Superior temporal gyrus (tissue), 1 donor: ENCODE measurements around the gene SDCCAG8.
"Not testable (repeated sequence)": the region's sequence is repeated elsewhere in the genome, so short reads cannot be mapped to it uniquely, and the experiment has no call there.

Experiments used
- DNase-seq: peaks from one replicate; pipeline ENCODE4 v3.0.0-alpha.2; 2016; ENCODE audit errors: extremely low spot score

SDCCAG8 gene

DNA sequence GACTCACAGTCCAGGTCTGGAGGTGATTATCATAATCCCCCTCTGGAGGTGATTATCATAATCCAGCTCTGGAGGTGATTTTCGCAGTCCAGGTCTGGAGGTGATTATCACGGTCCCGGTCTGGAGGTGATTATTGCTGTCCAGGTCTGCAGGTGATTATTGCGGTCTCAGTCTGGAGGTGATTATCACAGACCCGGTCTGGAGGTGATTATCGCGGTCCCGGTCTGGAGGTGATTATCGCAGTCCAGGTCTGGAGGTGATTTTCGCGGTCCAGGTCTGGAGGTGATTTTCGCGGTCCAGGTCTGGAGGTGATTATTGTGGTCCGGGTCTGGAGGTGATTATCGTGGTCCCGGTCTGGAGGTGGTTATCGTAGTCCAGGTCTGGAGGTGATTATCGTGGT, 76.6 kb downstream of the SDCCAG8 start:
- DNase-seq, result no peak

DNA sequence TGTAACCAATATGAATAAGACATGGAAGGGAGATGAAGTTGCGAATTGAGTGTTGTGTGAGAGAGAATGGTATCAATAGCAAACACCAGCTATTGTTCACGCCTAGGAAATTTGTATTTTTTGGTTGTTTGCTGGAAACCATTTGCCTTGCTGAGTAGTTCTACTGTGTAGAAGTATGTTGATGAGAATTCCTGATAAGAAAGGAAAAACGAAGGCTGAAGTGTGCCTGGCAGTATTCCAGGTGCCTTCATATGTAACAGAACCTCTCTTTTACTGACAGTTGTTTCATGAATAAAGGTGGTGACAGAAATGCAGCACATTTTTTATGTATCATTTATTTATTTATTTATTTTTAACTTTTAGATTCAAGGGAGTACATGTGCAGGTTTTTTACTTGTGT, 79.5 kb downstream of the SDCCAG8 start:
- DNase-seq, result no peak

DNA sequence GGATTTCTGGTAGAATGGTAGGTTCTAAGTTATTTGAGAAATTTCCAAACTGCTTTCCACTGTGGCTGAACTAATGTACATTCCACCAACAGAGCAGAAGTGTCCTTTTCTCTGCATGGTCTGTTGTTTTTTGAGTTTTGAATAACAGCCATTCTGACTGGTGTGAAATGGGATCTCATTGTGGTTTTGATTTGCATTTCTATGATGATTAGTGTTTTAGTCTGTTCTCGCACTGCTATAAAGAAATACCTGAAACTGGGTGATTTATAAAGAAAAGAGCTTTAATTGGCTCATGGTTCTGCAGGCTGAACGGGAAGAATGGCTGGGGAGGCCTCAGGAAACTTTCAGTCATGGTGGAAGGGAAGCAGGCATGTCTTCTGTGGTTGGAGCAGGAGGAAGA, 80.3 kb downstream of the SDCCAG8 start:
- DNase-seq, result no peak

DNA sequence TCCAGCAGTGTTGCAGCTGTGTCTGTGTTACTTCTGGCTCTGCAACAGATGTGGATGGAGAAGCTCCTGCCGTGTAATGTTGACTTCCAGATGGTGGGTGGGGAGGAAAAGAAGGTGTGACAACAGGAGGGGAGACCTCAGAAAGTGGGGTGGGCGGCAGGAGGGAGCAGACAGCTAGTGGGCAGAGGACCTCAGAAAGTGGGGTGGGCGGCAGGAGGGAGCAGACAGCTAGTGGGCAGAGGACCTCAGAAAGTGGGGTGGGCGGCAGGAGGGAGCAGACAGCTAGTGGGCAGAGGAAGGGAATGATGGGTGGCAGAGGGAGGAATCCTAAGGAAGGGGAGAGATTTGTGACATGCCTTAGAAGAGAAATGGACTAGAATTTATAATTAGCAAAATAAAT, 83.0 kb downstream of the SDCCAG8 start:
- not testable (repeated sequence) for DNase-seq

DNA sequence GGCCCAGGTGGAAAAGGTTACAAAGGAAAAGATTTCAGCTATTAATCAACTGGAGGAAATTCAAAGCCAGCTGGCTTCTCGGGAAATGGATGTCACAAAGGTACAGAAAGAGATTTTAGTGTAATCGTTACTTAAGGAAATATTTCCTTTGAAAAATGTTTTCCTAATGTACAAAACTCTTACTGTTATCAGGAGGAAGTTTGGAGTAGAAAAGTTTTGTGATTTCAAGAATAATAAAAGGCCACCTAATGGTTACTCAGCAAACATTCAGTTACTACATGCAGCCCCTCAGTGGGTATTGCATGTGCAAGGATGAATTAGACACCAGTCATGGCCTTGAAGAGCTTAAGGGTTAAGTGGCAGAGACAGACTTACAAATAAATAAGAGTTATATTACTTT, 85.2 kb downstream of the SDCCAG8 start:
- no peak for DNase-seq

DNA sequence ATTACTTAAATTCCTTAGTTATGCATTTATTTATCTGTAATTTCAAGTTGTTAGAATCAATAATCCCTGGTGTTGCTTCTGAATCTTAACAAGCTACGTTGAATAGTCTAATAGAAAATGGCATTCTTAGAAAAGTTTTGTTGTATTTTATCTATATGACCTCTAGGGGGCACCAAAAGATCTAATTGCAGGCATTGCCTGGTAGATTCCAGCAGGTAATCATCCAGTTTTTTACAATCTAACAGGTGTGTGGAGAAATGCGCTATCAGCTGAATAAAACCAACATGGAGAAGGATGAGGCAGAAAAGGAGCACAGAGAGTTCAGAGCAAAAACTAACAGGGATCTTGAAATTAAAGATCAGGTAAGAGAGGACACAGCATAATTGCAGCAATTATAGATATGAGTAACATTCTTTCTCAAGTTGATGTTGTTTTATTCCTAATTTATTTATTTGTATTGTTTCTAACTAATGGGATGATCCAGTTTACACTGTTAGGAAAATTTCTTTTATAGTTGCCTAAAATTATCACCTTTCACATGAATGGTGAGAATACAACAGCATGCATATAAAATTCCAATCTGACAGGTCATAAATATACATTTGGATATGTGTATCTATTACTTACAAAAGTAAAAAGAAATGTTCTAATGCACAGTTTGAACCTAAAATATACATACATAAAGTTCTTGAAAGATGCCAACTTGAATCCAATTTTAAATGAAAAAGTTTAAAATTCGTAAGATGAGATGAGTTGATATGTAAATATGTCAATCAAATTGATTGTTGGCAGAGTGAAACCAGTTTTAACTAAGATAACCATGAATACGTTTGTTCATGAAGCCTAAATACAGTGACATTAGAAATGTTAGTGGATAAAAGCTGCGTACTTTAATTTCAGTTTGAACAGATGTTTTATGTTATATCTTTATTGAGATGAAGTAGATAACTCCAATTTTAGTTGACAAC, 88.4 kb downstream of the SDCCAG8 start:
- DNase-seq, result peak; percentile 95

DNA sequence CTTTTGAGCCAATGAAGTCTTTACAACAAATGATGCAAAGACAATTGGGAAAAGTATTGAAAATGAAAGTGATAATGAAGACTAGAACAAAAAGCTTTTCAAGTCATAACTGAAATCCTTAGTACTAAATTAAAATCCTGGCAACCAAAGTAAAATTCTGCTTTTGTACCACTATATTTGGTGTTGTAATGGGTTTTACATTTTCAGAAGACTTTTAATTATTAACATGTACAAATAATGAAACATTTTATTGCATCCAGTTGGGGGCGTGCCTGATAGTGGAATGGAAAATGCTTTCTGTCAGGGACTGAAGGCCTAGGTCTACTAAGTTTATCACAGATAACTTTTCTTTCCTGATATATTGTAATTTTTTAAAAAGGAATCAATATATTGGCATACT, 89.4 kb downstream of the SDCCAG8 start:
- DNase-seq, result peak; percentile 82

DNA sequence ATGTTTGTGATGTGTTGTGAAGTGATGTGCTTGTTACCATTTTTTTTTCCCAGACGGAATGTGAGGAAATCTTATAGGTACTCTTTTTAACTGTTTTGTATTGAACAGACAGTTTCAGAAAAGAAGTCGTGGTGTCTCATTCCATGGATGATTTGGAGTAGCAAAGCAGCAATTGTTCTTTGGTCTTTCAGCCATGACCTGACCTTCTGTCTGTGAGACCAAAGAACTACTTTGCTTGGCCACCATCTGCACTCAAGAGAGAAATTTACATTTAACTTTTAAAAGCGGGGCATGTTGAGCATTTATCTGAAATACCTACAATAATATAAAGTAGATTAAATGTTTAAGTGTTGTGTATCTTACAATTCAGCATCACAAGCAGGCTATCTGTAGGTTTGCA, 90.2 kb downstream of the SDCCAG8 start:
- DNase-seq, result no peak

DNA sequence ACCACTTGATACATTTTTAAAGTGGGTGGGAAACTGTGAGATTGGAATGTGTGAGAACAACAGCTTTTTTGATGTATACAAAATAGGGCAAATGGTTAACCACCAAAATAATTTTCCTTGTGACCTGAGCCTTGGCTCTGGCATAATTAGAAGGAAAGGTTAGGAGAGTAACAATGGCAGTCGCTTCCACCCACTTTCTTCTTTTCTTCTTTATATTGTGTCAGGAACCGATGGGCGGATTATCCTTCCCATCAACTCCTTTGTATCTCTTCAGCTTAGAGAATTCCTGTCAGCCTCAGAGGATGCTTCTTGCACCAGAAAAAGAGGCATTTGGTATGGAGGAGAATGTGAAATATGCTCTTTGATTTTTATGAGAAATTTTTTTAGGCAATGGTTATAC, 90.6 kb downstream of the SDCCAG8 start:
- DNase-seq, result no peak

DNA sequence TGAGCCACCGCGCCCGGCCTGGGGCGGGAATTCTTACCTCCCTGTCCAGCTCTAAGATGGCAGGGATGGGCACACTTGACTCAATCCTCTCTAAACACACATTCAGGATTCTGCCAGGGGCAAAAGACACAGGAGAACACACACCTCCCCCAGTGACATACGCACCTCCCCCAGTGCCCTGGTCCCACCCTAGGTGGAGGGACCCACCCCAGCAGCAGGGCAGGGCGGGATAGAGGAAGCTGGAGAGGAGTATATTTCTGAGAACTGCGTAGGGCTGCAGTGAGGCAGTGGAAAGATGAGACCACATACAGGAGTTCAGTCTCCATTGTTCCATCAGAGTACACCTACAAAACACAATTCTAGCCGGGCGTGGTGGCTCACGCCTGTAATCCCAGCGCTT, 92.5 kb downstream of the SDCCAG8 start:
- no peak for DNase-seq

DNA sequence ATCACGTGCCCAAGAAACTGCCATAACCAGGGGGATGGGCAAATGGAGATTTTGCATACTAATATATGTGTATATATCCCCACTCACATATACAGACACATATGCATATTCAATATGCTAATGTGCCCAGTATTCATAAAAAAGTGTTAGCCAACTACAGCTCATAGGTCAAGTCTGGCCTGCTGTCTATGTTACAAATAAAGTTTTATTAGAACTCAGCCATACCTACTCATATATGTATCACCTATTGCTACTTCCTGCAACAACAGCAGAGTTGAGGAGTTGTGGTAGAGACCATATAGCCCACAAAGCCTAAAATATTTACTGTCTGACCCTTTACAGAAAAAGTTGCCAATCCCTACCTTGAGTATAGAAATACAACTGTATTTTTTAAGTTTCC, 93.3 kb downstream of the SDCCAG8 start:
- no peak for DNase-seq

DNA sequence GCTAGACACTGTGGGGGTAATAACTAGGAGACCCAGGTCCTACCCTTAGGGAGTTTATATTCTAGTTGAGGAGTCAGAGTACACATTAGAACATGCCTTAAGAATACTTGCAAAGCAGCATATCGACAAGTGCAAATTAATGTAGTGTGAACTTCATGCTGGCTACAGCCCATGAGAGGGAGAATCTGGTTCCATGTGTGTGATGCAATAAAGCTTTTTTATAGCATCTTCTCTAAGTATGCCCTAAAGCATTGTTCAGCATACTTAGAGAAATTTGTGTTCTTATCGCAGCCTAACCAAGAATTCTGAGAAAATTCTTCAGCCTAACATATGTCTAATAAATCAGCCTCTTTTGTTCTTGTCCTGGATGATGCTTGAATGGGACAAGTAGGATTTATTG, 95.5 kb downstream of the SDCCAG8 start:
- no peak for DNase-seq

DNA sequence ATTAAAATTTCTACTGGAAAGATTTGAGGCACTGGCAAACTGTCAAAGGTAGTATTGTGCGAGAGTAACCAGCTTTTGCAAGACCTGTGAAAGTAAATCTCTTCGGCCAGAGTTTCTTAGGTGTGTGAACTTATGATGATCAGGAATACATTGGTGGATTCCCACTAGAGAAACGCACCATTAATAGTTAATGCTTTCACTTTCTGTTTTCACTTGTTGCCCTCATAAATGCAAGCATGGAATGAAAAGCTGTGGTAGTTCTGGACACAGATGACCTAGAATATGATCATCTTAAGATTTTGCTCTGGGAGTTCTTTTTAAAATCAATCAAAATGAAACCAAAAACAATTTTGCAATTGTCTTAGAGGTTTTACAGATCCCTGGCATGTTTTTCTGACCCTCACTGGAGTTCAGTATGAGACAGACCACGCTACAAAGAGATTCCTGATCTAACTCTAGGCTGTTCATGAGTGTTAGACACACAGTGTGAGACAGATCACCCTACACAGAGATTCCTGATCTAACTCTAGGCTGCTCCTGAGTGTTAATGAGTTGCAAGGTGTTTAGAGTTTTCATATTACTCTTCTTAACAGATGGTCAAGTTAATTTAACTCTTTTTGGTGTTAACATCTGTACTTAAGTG, 98.8 kb downstream of the SDCCAG8 start:
- peak; percentile 58 for DNase-seq

DNA sequence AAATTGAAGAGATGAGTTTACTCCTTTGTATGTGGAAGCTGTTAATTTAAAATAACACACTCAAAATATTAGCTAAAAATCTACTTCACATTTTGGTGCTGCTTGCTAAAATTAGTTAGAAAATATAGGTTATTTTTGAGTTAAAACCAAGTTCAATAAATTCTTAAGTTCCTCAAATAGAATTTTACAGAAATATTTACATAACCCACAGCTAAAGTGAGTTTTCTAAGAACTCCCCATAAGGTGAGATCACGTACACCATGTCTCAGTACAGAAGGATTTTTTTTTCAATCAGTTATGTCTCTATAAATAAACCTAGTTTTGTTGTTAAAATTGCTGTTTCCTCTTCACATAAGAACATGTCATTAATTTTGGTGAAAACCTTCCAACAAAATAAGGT, 108.0 kb downstream of the SDCCAG8 start:
- no peak for DNase-seq

DNA sequence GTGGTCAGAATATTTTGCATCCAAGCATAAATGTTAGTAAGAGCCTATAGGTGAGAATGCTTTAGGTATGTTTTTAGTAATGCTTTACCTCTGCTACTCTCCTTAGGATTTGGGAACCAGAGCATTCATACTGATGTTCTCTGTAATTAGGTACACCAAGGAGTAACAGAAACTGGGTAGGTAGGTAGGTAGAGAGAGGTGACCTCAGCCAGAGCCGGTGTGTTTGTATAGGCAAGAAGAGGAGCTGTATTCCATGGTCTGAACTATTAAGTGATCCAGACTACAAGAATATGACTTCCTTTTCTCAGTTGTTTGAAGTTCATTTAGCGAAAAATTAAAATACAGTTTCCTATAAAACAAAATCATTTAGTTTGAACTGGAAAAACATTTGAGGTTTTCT, 108.5 kb downstream of the SDCCAG8 start:
- DNase-seq, result no peak

DNA sequence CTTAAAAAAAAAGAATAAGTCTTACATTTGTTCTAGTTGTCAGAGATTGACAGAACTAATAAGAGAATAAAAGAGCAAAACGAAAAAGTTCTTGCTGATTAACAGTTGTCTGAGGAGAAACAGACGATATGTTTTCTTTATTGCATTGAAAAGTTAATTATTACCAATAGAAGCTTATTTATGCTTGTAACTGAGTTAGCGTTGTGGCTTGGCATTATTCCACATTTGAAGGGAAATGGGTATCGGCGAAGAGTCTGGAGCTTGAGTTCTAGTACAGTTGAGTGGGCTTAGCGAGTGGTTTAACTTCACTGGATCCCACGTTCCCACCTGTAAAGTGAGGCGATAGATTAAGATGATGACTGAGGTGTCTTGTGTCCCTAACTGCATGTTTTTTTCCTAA, 109.0 kb downstream of the SDCCAG8 start:
- no peak for DNase-seq

DNA sequence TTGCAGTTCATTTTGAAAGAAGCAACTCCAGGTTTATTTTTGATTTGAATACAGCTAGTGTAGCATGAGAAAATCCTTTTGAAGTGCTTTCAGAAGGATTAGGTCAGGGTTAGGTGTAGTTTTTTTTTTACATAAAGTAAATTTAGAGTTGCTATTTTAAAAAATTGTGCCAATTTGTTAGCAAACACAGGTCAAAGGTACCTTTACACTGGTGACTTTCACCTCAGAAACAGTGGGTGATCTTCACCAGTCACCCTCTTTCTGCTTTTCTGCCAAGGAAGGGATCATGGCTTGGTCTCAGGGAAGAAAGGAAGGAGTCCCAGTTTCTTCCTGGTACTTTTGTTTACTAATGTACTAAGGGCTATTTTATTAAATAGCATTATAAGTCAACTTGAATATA, 111.5 kb downstream of the SDCCAG8 start:
- no peak for DNase-seq

DNA sequence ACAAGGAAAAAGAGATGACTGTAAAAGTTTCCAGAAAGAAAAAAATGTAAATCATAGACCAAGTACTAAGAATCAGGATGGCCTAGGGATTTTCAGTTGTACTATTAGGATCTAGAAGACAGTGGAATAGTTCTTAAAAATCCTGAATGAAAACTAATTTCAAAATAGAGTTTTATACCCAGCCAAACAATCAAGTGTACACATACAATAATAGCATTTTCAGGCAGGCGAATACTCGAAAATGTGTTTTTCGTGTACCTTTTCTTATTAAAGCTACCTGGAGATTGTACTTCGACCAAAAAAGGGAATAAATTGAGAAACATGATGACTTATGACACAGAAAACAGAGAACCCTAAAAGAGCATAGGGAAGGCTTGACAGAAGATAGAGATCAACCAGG, 118.6 kb downstream of the SDCCAG8 start:
- DNase-seq, result no peak

DNA sequence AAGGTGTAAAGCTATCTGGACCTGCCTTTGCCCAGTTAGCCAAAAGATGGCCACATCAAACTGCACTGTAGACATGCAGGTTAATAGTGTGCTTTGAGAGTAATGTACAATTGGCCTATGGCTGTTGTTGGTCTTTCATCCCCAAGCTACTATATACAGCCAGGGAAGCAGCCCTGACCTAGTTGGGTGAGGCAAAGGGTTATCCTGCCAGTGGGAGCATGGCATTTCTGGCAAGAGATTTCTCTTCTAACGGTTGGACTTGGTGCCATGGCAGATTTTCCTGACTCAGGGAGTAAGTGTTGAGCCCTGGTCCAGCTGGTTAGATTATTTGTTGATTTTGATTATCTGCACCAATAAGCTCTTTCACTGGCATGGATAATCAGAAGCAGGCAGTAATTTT, 119.8 kb downstream of the SDCCAG8 start:
- no peak for DNase-seq

DNA sequence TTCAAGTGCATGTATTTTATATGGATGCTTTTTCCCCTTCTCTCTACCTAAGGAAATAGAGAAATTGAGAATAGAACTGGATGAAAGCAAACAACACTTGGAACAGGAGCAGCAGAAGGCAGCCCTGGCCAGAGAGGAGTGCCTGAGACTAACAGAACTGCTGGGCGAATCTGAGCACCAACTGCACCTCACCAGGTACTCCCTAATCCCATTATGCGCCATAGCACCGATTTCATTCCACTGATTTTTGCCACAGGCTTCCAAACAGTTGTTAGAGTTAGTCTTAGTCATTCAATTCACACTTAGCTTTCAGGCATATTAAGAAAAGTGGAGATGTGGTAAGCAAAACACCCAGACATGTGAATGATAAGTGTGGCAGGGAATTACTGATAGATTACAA, 122.8 kb downstream of the SDCCAG8 start:
- DNase-seq, result no peak

DNA sequence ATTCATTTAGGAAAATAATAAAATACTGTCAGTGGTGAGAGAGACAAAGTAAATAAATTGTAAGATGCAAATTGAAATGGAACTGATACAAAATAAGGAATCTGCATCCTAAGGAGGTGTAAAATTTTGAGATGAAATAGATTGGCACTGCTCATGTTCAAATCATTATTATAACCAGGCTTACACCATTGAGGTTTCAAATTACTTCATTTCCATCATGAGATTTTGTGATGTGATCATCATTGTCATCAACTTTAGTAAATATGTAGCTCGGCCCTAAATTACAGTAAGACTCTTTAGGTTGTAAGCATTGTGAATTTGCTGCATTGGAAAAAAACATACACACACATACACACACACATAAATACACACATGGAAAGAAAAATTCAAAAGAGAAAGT, 123.4 kb downstream of the SDCCAG8 start:
- no peak for DNase-seq

DNA sequence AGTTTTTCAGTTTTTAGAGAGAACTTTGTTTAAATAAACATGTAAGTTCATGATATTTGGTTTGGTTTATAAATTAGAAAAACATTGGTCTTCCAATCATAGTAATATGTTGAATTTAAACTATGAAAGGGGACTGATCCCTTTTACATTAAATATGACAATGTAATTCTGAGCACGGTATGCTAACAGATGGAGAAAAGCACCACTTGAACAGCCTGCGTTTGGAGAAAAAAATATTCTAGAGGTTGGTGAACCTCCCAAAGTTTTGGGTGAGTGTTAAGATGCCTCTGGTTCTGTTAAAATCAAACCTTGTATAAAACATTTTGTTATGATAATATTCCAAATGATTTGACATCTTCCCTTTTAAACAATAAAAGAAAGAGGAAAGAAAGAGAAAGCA, 123.9 kb downstream of the SDCCAG8 start:
- DNase-seq, result peak; percentile 31

DNA sequence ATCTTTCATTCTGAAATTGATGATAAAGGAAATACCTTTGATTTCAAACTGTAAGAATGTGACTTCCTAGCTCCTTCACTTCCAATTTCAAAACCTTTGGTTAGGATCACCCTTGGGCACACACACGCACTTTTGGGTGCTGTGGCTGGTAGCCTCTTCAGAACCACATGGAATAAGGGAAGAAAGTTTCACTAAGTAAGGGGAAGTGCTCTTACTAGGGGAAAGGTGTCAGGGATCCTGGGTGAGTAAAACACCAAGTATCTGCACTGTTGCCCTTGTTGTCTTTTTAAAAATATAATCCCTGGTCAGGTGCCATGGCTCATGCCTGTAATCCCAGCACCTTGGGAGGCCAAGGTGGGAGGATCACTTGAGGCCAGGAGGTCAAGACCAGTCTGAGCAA, 132.4 kb downstream of the SDCCAG8 start:
- no peak for DNase-seq
